ENCODE results near the gene ATXN2.

DNA sequence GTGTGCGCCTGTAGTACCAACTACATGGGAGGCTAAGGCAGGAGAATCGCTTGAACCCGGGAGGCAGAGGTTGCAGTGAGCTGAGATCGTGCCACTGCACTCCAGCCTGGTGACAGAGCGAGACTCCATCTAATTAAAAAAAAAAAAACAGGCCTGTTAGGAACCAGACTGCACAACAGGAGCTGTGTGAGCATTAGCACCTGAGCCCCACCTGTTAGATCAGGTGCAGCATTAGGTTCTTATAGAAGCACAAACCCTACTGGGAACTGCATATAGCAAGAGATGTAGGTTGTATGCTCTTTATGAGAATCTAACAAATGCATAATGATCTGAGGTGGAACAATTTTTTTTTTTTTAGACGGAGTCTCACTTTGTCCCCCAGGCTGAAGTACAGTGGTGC, 8.6 kb downstream of the ATXN2 start:
- TF ChIP-seq, protein P1, sequence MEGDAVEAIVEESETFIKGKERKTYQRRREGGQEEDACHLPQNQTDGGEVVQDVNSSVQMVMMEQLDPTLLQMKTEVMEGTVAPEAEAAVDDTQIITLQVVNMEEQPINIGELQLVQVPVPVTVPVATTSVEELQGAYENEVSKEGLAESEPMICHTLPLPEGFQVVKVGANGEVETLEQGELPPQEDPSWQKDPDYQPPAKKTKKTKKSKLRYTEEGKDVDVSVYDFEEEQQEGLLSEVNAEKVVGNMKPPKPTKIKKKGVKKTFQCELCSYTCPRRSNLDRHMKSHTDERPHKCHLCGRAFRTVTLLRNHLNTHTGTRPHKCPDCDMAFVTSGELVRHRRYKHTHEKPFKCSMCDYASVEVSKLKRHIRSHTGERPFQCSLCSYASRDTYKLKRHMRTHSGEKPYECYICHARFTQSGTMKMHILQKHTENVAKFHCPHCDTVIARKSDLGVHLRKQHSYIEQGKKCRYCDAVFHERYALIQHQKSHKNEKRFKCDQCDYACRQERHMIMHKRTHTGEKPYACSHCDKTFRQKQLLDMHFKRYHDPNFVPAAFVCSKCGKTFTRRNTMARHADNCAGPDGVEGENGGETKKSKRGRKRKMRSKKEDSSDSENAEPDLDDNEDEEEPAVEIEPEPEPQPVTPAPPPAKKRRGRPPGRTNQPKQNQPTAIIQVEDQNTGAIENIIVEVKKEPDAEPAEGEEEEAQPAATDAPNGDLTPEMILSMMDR (IDR thresholded peaks at IDR 0.05 in 4 of 5, conservative IDR thresholded peaks at IDR 0.05 in 1 of 5), result no peak
- no peak for TF ChIP-seq POLR2A (IDR thresholded peaks at IDR 0.05)
